Vagina (tissue), 2 donors: ENCODE results near the gene ASPHD2. TPM values are rescaled to one million over a fixed set of nuclear protein-coding genes. Genes with fewer than 3 reads are reported as not detected.

Source experiments
- DNase-seq, 2 donors: peaks; one replicate each; pipeline ENCODE4 v3.0.0-alpha.2; 2017; ENCODE audit errors: extremely low spot score in 2 of 2
- H3K27ac ChIP-seq: fragments of 200-600 bp; sonication (generic); one replicate; pipeline ENCODE4 v1.5.1; 2019
- H3K27me3 ChIP-seq: fragments of 200-600 bp; sonication (generic); one replicate; pipeline ENCODE4 v1.5.1; 2019
- H3K36me3 ChIP-seq, 2 donors: fragments of 200-600 bp; sonication (generic); one replicate each; pipeline ENCODE4 v1.5.1; 2017 to 2019
- H3K4me1 ChIP-seq: fragments of 200-600 bp; sonication (generic); one replicate; pipeline ENCODE4 v1.5.1; 2019
- H3K4me3 ChIP-seq, 2 donors: fragments of 200-600 bp; sonication (generic); 1 replicate in 1 of 2; 2 replicates in 1 of 2; pipeline ENCODE4 v1.5.1; 2016 to 2019
- H3K9me3 ChIP-seq: fragments of 200-600 bp; sonication (generic); one replicate; pipeline ENCODE4 v1.5.1; 2019
- CTCF ChIP-seq, 3 experiments: fragments of 450-650 bp in 2 of 3; fragments of 200-600 bp in 1 of 3; sonication (generic) in 1 of 3; IDR thresholded peaks; one replicate each; pipeline ENCODE4 v1.5.1; 2017 to 2019; ENCODE audit warnings: antibody characterized with exemption in 3 of 3, mild to moderate bottlenecking in 2 of 3, moderate library complexity in 2 of 3
- POLR2A ChIP-seq, 2 donors: fragments of 450-650 bp; IDR thresholded peaks; one replicate each; pipeline ENCODE4 v1.6.1; 2017; ENCODE audit warnings: antibody characterized with exemption in 2 of 2, mild to moderate bottlenecking in 2 of 2, moderate library complexity in 2 of 2
- POLR2AphosphoS5 ChIP-seq, 2 donors: sonication (generic); formaldehyde crosslinking; IDR thresholded peaks; one replicate each; pipeline ENCODE4 v1.9.0; 2017; ENCODE audit warnings: antibody characterized with exemption in 2 of 2, mild to moderate bottlenecking in 2 of 2, low read depth in 1 of 2; ENCODE audit not compliant: insufficient read depth in 1 of 2
- intact Hi-C: fragments of 100-400 bp; cut with DNase I; formaldehyde crosslinking; loops from one replicate; pipeline ENCODE4 v1.15.1; 2023
- small RNA-seq: library from RNA; depleted of rRNA; stranded (forward); fragments of <200 nt; gene quantifications from one replicate; pipeline ENCODE3, GENCODE V24; 2016
- total RNA-seq: library from RNA; depleted of rRNA; stranded (reverse); fragments of >200 nt; gene quantifications from one replicate; pipeline ENCODE4 v1.2.3, GENCODE V29; 2016

The ASPHD2 gene
- total RNA-seq, 1 donor from 2014 or later: 2.2 TPM

GRCh38 chr22:26494506-26494905 lies 65.4 kb downstream of the ASPHD2 start:
- no peak for TF ChIP-seq POLR2AphosphoS5 (IDR thresholded peaks at IDR 0.05; ENCODE audit: insufficient read depth in 1 of 2, low read depth in 1 of 2)
- no peak for TF ChIP-seq CTCF (IDR thresholded peaks at IDR 0.05)
- TF ChIP-seq POLR2A (IDR thresholded peaks at IDR 0.05): no peak
- Histone ChIP-seq H3K4me1 (no peaks in the 10 kb centered on the region), H3K27ac (no peak overlapping the region), H3K4me3 (no peak overlapping the region), H3K27me3 (no peaks in the 10 kb centered on the region), H3K9me3 (no peaks in the 10 kb centered on the region), H3K36me3 (peaks cover 0 to 84% of the 10 kb centered on the region in 2 donors)
- DNase-seq: no peak
- intact Hi-C loops: no loop called here

Small RNA genes within 50 kb of the gene (small RNA-seq; reads per million reads assigned to genes)
- not detected for gene RNA5SP495

Other genes with a start within 250 kb of the ASPHD2 start
- gene HPS4, start 54.5 kb downstream of the ASPHD2 start, total RNA-seq: 36.1 TPM
- 11.0 TPM for gene SRRD, start 54.6 kb downstream of the ASPHD2 start, total RNA-seq
- gene TFIP11, start 83.2 kb downstream of the ASPHD2 start, total RNA-seq: 23.1 TPM
- 96.3 TPM for gene TPST2, start 160.9 kb downstream of the ASPHD2 start, total RNA-seq
- not detected for gene CRYBB1, start 188.8 kb downstream of the ASPHD2 start, total RNA-seq
- not detected for gene CRYBA4, start 192.7 kb downstream of the ASPHD2 start, total RNA-seq
- gene MIAT, start 228.3 kb downstream of the ASPHD2 start, total RNA-seq: 2.7 TPM